ENCODE measurements around the gene CRK. TPM values are rescaled to one million over a fixed set of nuclear protein-coding genes. Genes with fewer than 3 reads are reported as not detected.

CRK gene
- total RNA-seq, 2 experiments from 2014 or later: 17.5 to 18.4 TPM

GRCh38 chr17:1482680-1483079 is 26.6 kb upstream of the CRK start:
- peaks cover 4% of the 10 kb centered on the region for H3K27me3 Mint-ChIP-seq
- peaks cover 10% of the 10 kb centered on the region for H3K36me3 Mint-ChIP-seq (ENCODE audit: low read depth)
- POLR2A ChIA-PET: no interaction called here
- no peaks in the 10 kb centered on the region for H3K9me3 Mint-ChIP-seq
- H3K4me3 Mint-ChIP-seq: no peak overlapping the region
- no peak for DNase-seq
- CTCF ChIA-PET: no interaction called here
- H3K27ac Mint-ChIP-seq: no peak overlapping the region
- H3K4me1 Mint-ChIP-seq: peaks cover 18% of the 10 kb centered on the region

- CTCF ChIA-PET: interaction anchor here (1.1 kb wide), 1 partner anchor 19 kb away, joined by 4 read pairs; no protein-coding TSS in a partner anchor
- H3K9me3 Mint-ChIP-seq: no peaks in the 10 kb centered on the region
- peaks cover 6% of the 10 kb centered on the region for H3K36me3 Mint-ChIP-seq (ENCODE audit: low read depth)
- no peak overlapping the region for H3K4me3 Mint-ChIP-seq
- H3K4me1 Mint-ChIP-seq: peaks cover 11% of the 10 kb centered on the region
- POLR2A ChIA-PET: no interaction called here
- no peak for DNase-seq
- peaks cover under 1% of the 10 kb centered on the region for H3K27me3 Mint-ChIP-seq
- no peak overlapping the region for H3K27ac Mint-ChIP-seq
Observed at GRCh38 chr17:1481736-1482135, 25.7 kb upstream of the CRK start.

- ChIA-PET POLR2A (interaction anchor here (0.6 kb wide), 2 partner anchors 9 to 107 kb away, joined by 3 to 4 read pairs; no protein-coding TSS in a partner anchor), CTCF (interaction anchor here (1.1 kb wide), 1 partner anchor 18 kb away, joined by 4 read pairs; no protein-coding TSS in a partner anchor)
Observed at GRCh38 chr17:1480747-1481465, 24.9 kb upstream of the CRK start.

GRCh38 chr17:1478418-1478817 is 22.4 kb upstream of the CRK start:
- Mint-ChIP-seq H3K4me3 (no peak overlapping the region), H3K36me3 (ENCODE audit: low read depth) (peaks cover 6% of the 10 kb centered on the region), H3K4me1 (peaks cover 9% of the 10 kb centered on the region), H3K9me3 (no peaks in the 10 kb centered on the region), H3K27ac (no peak overlapping the region), H3K27me3 (no peaks in the 10 kb centered on the region)
- CTCF ChIA-PET: interaction anchor here (0.6 to 0.8 kb wide), 2 partner anchors 9 to 445 kb away, joined by 3 read pairs; no protein-coding TSS in a partner anchor
- no peak for DNase-seq
- POLR2A ChIA-PET: no interaction called here

More at GRCh38 chr17:1480747-1481465, 24.9 kb upstream of the CRK start:
- H3K4me1 Mint-ChIP-seq: peaks cover 10% of the 10 kb centered on the region
- no peak overlapping the region for H3K4me3 Mint-ChIP-seq
- no peak for DNase-seq
- no peak overlapping the region for H3K27ac Mint-ChIP-seq
- no peaks in the 10 kb centered on the region for H3K9me3 Mint-ChIP-seq
- H3K36me3 Mint-ChIP-seq (ENCODE audit: low read depth): peaks cover 6% of the 10 kb centered on the region
- no peaks in the 10 kb centered on the region for H3K27me3 Mint-ChIP-seq

- Mint-ChIP-seq H3K9me3 (no peaks in the 10 kb centered on the region), H3K4me3 (no peak overlapping the region), H3K4me1 (peaks cover 16% of the 10 kb centered on the region), H3K27ac (no peak overlapping the region), H3K27me3 (no peaks in the 10 kb centered on the region), H3K36me3 (ENCODE audit: low read depth) (peaks cover 2% of the 10 kb centered on the region)
- POLR2A ChIA-PET: no interaction called here
- DNase-seq: no peak
- CTCF ChIA-PET: interaction anchor here (1.5 kb wide), 1 partner anchor 9 kb away, joined by 3 read pairs; no protein-coding TSS in a partner anchor
Observed at GRCh38 chr17:1475321-1475854, 19.4 kb upstream of the CRK start.

GRCh38 chr17:1474402-1475189 is 18.6 kb upstream of the CRK start:
- Mint-ChIP-seq H3K4me1 (peaks cover 16% of the 10 kb centered on the region), H3K27ac (no peak overlapping the region), H3K4me3 (no peak overlapping the region), H3K9me3 (no peaks in the 10 kb centered on the region), H3K27me3 (no peaks in the 10 kb centered on the region), H3K36me3 (ENCODE audit: low read depth) (peaks cover 3% of the 10 kb centered on the region)
- POLR2A ChIA-PET: no interaction called here
- CTCF ChIA-PET: interaction anchor here (0.7 kb wide), 1 partner anchor 1058 kb away, joined by 3 read pairs; no protein-coding TSS in a partner anchor
- no peak for DNase-seq

GRCh38 chr17:1473841-1474240 is 17.8 kb upstream of the CRK start:
- Mint-ChIP-seq H3K27me3 (no peaks in the 10 kb centered on the region), H3K4me1 (peaks cover 16% of the 10 kb centered on the region), H3K9me3 (peaks cover 2% of the 10 kb centered on the region), H3K27ac (peak overlapping the region; percentile 14), H3K36me3 (ENCODE audit: low read depth) (peaks cover 10% of the 10 kb centered on the region), H3K4me3 (no peak overlapping the region)
- CTCF ChIA-PET: interaction anchor here (0.7 kb wide), 1 partner anchor 1057 kb away, joined by 3 read pairs; no protein-coding TSS in a partner anchor
- peak; percentile 44 for DNase-seq
- POLR2A ChIA-PET: no interaction called here

GRCh38 chr17:1473170-1473569 is 17.1 kb upstream of the CRK start:
- peak overlapping the region; percentile 14 for H3K27ac Mint-ChIP-seq
- CTCF ChIA-PET: no interaction called here
- POLR2A ChIA-PET: no interaction called here

GRCh38 chr17:1471911-1472821 is 16.1 kb upstream of the CRK start:
- POLR2A ChIA-PET: no interaction called here
- H3K4me3 Mint-ChIP-seq: no peak overlapping the region
- H3K4me1 Mint-ChIP-seq: peaks cover 16% of the 10 kb centered on the region
- no peak for DNase-seq
- H3K36me3 Mint-ChIP-seq (ENCODE audit: low read depth): peaks cover 20% of the 10 kb centered on the region
- H3K27me3 Mint-ChIP-seq: no peaks in the 10 kb centered on the region
- peaks cover 6% of the 10 kb centered on the region for H3K9me3 Mint-ChIP-seq
- CTCF ChIA-PET: no interaction called here
- H3K27ac Mint-ChIP-seq: no peak overlapping the region

More at GRCh38 chr17:1473170-1473569, 17.1 kb upstream of the CRK start:
- no peak overlapping the region for H3K4me3 Mint-ChIP-seq
- peak; percentile 42 for DNase-seq
- no peaks in the 10 kb centered on the region for H3K27me3 Mint-ChIP-seq
- H3K4me1 Mint-ChIP-seq: peaks cover 16% of the 10 kb centered on the region
- H3K9me3 Mint-ChIP-seq: peaks cover 6% of the 10 kb centered on the region
- peaks cover 17% of the 10 kb centered on the region for H3K36me3 Mint-ChIP-seq (ENCODE audit: low read depth)

GRCh38 chr17:1471490-1471889 is 15.5 kb upstream of the CRK start:
- POLR2A ChIA-PET: no interaction called here
- no peak for DNase-seq

GRCh38 chr17:1470755-1471462 is 14.9 kb upstream of the CRK start:
- Mint-ChIP-seq H3K27me3 (no peaks in the 10 kb centered on the region), H3K9me3 (peaks cover 6% of the 10 kb centered on the region), H3K4me3 (no peak overlapping the region), H3K36me3 (ENCODE audit: low read depth) (peaks cover 20% of the 10 kb centered on the region), H3K27ac (no peak overlapping the region), H3K4me1 (peaks cover 16% of the 10 kb centered on the region)
- no peak for DNase-seq
- POLR2A ChIA-PET: no interaction called here
- CTCF ChIA-PET: interaction anchor here (1.2 kb wide), 1 partner anchor 22 kb away, joined by 3 read pairs; no protein-coding TSS in a partner anchor

More at GRCh38 chr17:1471490-1471889, 15.5 kb upstream of the CRK start:
- CTCF ChIA-PET: no interaction called here
- Mint-ChIP-seq H3K27ac (no peak overlapping the region), H3K4me1 (peaks cover 16% of the 10 kb centered on the region), H3K36me3 (ENCODE audit: low read depth) (peaks cover 20% of the 10 kb centered on the region), H3K27me3 (no peaks in the 10 kb centered on the region), H3K9me3 (peaks cover 6% of the 10 kb centered on the region), H3K4me3 (no peak overlapping the region)

Measured in activated CD4-positive, alpha-beta T cell treated with anti-CD3 and anti-CD28 coated beads, Interleukin-2, amount 10 ng/mL, durations not matched to agents 7 days and 5 days (primary cell).